ENCODE results near the gene PDIA5.
A peak's percentile ranks its signal among the peaks of the same experiment; 100 is the strongest.

The PDIA5 gene

DNA sequence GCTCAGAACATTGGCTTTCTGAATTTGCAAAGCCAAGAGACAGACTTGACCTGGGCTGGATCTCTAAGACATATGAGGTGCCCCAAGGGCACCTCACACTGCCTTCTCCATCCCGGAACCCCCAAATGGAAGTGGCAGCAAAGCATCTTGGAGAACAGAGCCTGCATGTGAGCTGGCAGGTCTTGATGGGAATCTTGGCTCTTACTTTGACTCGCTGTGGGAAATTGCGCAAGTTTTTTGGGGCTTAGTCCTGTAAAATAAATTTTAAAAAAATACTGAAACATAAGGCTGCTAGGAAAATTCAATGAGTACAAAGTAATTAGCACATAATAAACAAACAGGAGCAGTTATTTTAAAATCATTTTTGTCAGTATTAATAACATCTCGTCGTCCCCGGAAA is 121.2 kb downstream of the PDIA5 start:
- DNase-seq, result no peak

DNA sequence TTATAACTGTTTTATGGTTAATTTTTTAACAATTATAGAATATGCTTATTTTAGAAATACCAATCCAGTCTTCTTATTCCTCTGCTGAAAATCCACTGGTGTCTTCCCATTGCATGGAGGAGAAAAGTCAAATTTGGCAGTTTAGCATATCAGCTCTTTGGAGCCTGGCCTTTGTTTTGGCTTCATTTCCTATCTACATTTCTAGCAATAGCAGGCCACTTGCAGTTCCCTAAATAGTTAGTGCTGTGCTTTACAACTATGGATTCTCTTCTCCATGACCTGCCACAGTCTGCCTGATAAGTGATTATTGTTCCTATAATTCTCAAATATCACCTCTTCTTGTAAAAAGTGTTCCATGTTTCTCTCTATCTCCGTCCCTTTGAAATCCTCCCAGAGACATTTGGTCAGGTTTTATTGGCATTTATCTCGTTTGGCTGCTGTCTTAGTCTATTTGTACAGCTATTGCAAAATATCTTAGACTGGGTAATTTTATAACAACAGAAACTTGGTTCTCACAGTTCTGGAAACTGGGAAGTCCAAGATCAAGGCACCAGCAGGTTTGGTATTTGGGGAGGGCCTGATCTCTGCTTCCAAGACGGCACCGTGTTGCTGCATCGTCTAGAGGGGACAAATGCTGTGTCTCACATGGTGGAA is 126.8 kb downstream of the PDIA5 start:
- DNase-seq, result no peak

DNA sequence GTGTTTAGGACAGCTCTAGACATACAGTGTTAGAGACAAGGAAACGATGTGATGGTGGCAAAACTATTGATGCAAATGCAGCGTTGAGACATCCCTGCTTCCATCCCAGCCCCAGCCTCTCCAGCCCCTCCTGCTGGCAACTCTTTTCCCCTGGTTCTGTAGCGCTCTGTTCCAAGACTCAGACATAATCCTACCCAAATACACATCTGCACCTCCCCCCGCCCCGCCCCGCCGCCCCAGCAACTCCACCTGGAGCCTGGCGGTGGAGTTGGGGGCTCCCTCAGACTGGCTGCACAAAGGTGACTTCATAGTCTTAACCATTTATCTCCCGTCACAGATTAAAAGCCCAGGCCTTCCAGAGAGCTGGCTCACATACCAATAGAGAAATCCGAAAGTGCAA is 127.7 kb downstream of the PDIA5 start:
- DNase-seq, result no peak

DNA sequence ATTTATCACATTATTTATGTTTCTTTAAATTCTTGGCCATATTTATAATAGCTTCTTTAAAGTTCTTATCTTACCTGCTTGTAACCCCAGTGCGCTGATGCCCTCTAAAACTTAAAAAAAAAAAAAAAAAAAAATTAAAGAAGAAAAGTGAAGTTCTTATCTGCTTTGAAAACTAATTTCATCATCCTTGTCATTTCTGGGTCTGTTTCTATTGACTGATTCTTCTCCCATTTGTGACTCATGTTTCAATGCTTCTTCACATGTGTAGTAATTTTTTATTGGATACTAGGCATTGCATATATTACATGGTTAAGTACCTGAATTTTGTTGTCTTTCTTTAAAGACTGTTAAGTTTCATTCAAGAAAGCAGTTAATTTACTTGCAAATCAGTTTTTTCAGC is 131.5 kb downstream of the PDIA5 start:
- DNase-seq, result no peak

- DNase-seq, result no peak
Measured at GRCh38 chr3:123201223-123201556, 134.4 kb downstream of the PDIA5 start.

DNA sequence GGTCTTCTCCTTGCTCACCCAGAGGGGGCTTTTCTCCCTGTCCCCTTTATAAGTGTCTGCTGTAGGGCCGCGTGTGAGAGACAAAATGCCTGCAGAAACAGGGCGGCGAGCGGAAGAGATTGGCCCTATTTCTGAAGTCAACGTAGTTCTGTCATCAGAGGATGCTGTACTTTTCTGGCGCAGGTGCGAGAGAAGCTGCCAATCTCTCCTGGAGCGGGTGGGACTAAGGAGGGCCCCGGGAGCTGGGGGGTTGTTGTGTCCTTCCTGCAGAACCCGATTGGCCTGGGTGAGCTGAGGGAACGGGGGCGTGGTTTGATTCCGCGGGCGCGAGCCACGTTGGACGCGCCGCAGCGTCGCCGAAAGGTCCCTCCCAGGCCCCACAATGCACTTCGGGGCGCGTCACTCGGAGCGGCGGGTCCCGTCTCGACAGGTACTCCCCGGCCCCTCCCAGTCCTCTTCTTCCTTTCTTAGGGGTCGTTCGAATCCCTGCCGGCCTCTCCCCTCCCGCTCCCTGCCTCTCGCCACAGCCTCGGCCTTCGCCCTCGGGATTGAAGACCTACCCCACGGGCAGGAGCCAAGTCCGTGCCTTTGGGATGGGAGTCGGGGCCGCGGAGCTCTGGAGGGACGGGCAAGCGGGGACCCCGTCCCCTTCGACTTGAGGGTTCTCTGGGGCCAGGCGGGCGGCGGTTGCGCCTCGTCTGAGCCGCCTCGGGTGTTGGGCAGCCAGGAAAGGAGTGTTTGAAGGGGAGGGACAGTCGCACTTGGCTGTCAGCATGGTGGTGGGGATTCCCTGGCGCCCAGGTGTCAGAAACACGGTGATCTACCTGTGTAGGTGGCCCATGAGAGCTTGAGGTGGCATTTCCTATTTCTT is 135.0 kb downstream of the PDIA5 start, which contains the start of gene SEC22A:
TSS of gene SEC22A (plus strand) at position 387 of the 871 bp plus-strand sequence. CDS start 7,275 bp downstream, outside the sequence.
- DNase-seq, result peak; percentile 89 to 95 (median 90)

DNA sequence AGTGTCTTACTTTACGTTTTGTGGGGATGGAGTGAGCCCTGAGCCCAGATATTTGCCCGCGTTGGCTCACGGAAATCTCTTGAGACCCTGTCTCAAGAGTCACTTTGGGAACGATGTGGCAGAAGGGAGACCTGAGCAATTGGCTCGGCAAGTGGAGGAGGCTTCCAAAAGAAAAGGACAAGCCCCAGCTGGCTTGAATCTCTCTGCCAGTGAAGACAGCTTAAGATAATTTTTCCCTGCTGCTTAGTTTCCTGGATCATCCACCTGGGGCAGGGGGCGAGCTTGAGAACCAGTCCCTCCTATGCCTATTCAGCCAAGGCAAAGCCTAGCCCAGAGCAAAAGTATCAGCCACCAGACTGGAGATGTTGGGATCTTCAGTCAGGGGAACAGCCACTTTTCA is 135.6 kb downstream of the PDIA5 start:
- DNase-seq, result no peak

Data from activated naive CD4-positive, alpha-beta T cell (primary cell).